Heart left ventricle (tissue), 16 donors: ENCODE results near the gene PCOLCE2. TPM values are rescaled to one million over a fixed set of nuclear protein-coding genes. Genes with fewer than 3 reads are reported as not detected.
"Not testable (repeated sequence)": the region's sequence is repeated elsewhere in the genome, so short reads cannot be mapped to it uniquely, and the experiment has no call there.

Experiments
- ATAC-seq, 4 donors: fragments of 200-7000 bp; cut with Tn5 transposase; one replicate each; pipeline ENCODE4 v1.9.1; 2020 to 2022; ENCODE audit warnings: moderate library complexity in 4 of 4, mild to moderate bottlenecking in 3 of 4, moderate number of reproducible peaks in 1 of 4
- DNase-seq, 5 donors: peaks; one replicate each; pipeline ENCODE4 v3.0.0-alpha.2; 2020
- H3K27ac ChIP-seq, 12 donors: fragments of 200-600 bp; sonication (generic) in 4 of 12; one replicate each; pipeline versions ENCODE4 v1.5.0 to v1.8.0; 2016 to 2022; ENCODE audit warnings: mild to moderate bottlenecking in 2 of 12
- H3K27me3 ChIP-seq, 9 donors: fragments of 200-600 bp; sonication (generic) in 2 of 9; one replicate each; pipeline versions ENCODE4 v1.5.1 to v1.8.0; 2016 to 2022; ENCODE audit warnings: mild to moderate bottlenecking in 3 of 9
- H3K36me3 ChIP-seq, 9 donors: fragments of 200-600 bp; sonication (generic) in 2 of 9; one replicate each; pipeline versions ENCODE4 v1.5.0 to v1.8.0; 2018 to 2022; ENCODE audit warnings: mild to moderate bottlenecking in 2 of 9
- H3K4me1 ChIP-seq, 12 donors: fragments of 200-600 bp; sonication (generic) in 4 of 12; one replicate each; pipeline versions ENCODE4 v1.5.0 to v1.8.0; 2016 to 2022; ENCODE audit warnings: mild to moderate bottlenecking in 3 of 12
- H3K4me3 ChIP-seq, 12 donors: fragments of 200-600 bp; sonication (generic) in 4 of 12; one replicate each; pipeline versions ENCODE4 v1.5.0 to v1.8.0; 2017 to 2022; ENCODE audit warnings: mild to moderate bottlenecking in 9 of 12, moderate library complexity in 4 of 12
- H3K9me3 ChIP-seq, 12 donors: fragments of 200-600 bp; sonication (generic) in 4 of 12; one replicate each; pipeline versions ENCODE4 v1.5.0 to v1.8.0; 2016 to 2022; ENCODE audit warnings: mild to moderate bottlenecking in 1 of 12
- CTCF ChIP-seq, 12 donors: fragments of 200-600 bp; sonication (generic) in 4 of 12; IDR thresholded peaks; one replicate each; pipeline versions ENCODE4 v1.5.0 to v1.8.0; 2018 to 2022; ENCODE audit warnings: antibody characterized with exemption in 12 of 12, mild to moderate bottlenecking in 5 of 12
- POLR2A ChIP-seq, 2 donors: fragments of 450-650 bp; IDR thresholded peaks; one replicate each; pipeline ENCODE4 v1.6.1; 2017; ENCODE audit warnings: antibody characterized with exemption in 2 of 2, mild to moderate bottlenecking in 2 of 2, moderate library complexity in 2 of 2
- WGBS, 4 donors: extraction: QIAGEN DNeasy Blood & Tissue Kit in 2 of 4; methylation state at CpG; one replicate each; pipeline versions ENCODE4 v1.1.5 to v1.1.7; 2013 to 2018; 5-methylcytosine and 5-hydroxymethylcytosine counted together
- intact Hi-C, 10 donors: fragments of 100-400 bp; cut with DNase I; formaldehyde crosslinking; loops; one replicate each; pipeline versions ENCODE4 v1.11.1 to v1.14.2; 2022
- polyA plus RNA-seq, 2 donors: library from polyadenylated mRNA; stranded (reverse); fragments of 200-250 nt; gene quantifications; one replicate each; pipeline ENCODE4 v1.2.3, GENCODE V29; 2013
- total RNA-seq, 9 donors: library from RNA; depleted of rRNA in 2 of 9; stranded (reverse); fragments of >200 nt in 2 of 9; fragmentation: NEBNext Ultra II Directional in 3 of 9; extraction: Animal tissue kit (Norgen Biotek cat#: 25700) in 3 of 9; gene quantifications; one replicate each; pipeline versions ENCODE4 v1.1.0 to v1.2.4, GENCODE V29; 2016 to 2023
- donor health status: ischemic (EF 13 %, LVEDD 7.1; RV severe dilation, severe dysfunction).
- donor health status: healthy with polysubstance abuse.
- donor health status: DM: no; HTN: yes; CAD: no.
- donor health status: DM: no; HTN: no; CAD: no.
- donor health status: ischemic (EF 25% LVEDD 6.9; RV normal size, moderate dysfunction).
- donor health status: ischemic (EF 25% LVEDD 5.7; RV mildly dilated, moderate dysfunction).
- donor health status: healthy.
- donor health status: DM: yes; HTN: yes; CAD: no.
- donor health status: ischemic (EF 35%, LVEDD 5.7; RV mildly dilated, moderate dysfunction).
- donor health status: nonischemic (EF 11% LVEDD 7.7; RV severe dilation, severe dysfunction).
- donor health status: DM: yes; HTN: yes; CAD: no.
- donor health status: PGD.
- donor health status: ischemic (EF 29% LVEDD 5.4; RV normal size, mild dysfunction).
- donor health status: nonischemic (EF 23%, LVEDD 6.1; RV moderate dilation, normal function).

Gene PCOLCE2
- total and polyA plus RNA-seq, 11 donors, result 47.5 to 152 (median 66.7) TPM

DNA sequence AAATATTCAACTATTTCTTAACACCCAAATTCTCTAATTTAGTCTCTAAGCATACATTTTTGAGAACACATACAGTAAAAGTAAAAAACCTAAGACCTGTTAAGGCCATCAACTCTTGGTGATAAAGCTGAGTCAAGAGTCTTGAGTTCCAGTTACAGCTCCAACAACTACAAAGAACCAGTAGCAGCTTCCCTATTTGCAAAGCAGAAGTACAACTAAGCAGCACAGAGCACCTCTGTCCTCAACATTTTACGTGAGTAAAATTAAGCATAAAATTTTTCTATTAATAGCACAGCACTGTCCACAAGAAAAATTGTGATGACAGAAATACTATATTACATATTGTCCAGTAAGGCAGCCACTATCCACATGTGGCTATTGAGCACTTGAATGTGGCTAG is 4.4 kb downstream of the PCOLCE2 start:
- Histone ChIP-seq H3K9me3 (no peaks in the 10 kb centered on the region), H3K4me1 (peaks cover 0 to 39% (median 4%) of the 10 kb centered on the region in 12 donors), H3K4me3 (no peak overlapping the region), H3K27ac (no peak overlapping the region), H3K36me3 (no peaks in the 10 kb centered on the region), H3K27me3 (peaks cover 0 to 21% (median 0%) of the 10 kb centered on the region in 9 donors)
- DNase-seq, result no peak
- WGBS, 4 donors, result 22 to 51% (median 31%) methylated on average over 1 of the region's 1 CpG
- intact Hi-C loops, result no loop called here
- TF ChIP-seq POLR2A (IDR thresholded peaks at IDR 0.05) (no peak), CTCF (IDR thresholded peaks at IDR 0.05) (no peak)
- ATAC-seq, result no peak

DNA sequence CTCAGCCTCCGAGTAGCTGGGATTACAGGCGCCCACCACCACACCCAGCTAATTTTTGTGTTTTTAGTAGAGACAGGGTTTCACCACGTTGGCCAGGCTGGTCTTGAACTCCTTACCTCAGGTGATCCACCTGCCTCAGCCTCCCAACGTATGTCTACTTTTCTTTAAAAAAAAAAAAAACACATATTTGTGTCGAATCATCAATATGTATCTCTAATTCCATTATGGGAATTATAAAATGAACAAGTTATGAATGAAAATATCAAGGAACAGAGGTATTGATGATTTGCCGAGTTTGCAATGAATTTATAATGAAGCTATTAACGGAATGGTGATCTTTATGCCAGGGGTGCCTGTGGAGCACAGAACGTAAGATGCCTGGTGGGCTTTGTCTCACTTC is 5.3 kb downstream of the PCOLCE2 start:
- intact Hi-C loops, ATAC-seq, H3K36me3 ChIP-seq, H3K9me3 ChIP-seq, DNase-seq, H3K4me3 ChIP-seq, H3K27ac ChIP-seq: not testable (repeated sequence)
- WGBS, 4 donors, result 76 to 86% (median 81%) methylated on average over 8 of the region's 8 CpGs
- Histone ChIP-seq H3K4me1 (peaks cover 0 to 29% (median 4%) of the 10 kb centered on the region in 12 donors), H3K27me3 (peaks cover 0 to 11% (median 0%) of the 10 kb centered on the region in 9 donors)

- TF ChIP-seq POLR2A (IDR thresholded peaks at IDR 0.05) (no peak), CTCF (IDR thresholded peaks at IDR 0.05) (no peak)
- no peak for ATAC-seq
- H3K4me1 ChIP-seq, result peaks cover 0 to 10% (median 0%) of the 10 kb centered on the region in 12 donors
- H3K27me3 ChIP-seq, result no peaks in the 10 kb centered on the region
- DNase-seq, result no peak
- H3K9me3 ChIP-seq, result no peaks in the 10 kb centered on the region
- H3K27ac ChIP-seq, result no peak overlapping the region
- WGBS, 4 donors, result 83 to 94% (median 92%) methylated on average over 6 of the region's 6 CpGs
- H3K36me3 ChIP-seq, result no peaks in the 10 kb centered on the region
- H3K4me3 ChIP-seq, result no peak overlapping the region
- intact Hi-C loops, result no loop called here
Observed at GRCh38 chr3:142881445-142882224, 7.2 kb downstream of the PCOLCE2 start.

GRCh38 chr3:142878649-142879300 is 10.1 kb downstream of the PCOLCE2 start:
- Histone ChIP-seq H3K27me3 (no peaks in the 10 kb centered on the region), H3K9me3 (no peaks in the 10 kb centered on the region), H3K36me3 (no peaks in the 10 kb centered on the region), H3K27ac (no peak overlapping the region), H3K4me1 (peaks cover 0 to 7% (median 0%) of the 10 kb centered on the region in 12 donors), H3K4me3 (no peak overlapping the region)
- ATAC-seq, result no peak
- DNase-seq, result no peak
- intact Hi-C loops, result no loop called here
- TF ChIP-seq CTCF (IDR thresholded peaks at IDR 0.05), result no peak
- TF ChIP-seq POLR2A (IDR thresholded peaks at IDR 0.05), result no peak
- WGBS, 4 donors, result 77 to 85% (median 82%) methylated on average over 4 of the region's 4 CpGs
